Transverse colon (tissue), 4 donors: ENCODE measurements around the gene EME1. TPM values are rescaled to one million over a fixed set of nuclear protein-coding genes. Genes with fewer than 3 reads are reported as not detected.

Source experiments
- DNase-seq: peaks from one replicate; pipeline ENCODE4 v3.0.0-alpha.2; 2019
- H3K27ac ChIP-seq, 4 donors: fragments of 200-600 bp; sonication (generic); 2 replicates each; pipeline ENCODE4 v1.5.1; 2016 to 2018; ENCODE audit warnings: inconsistent platforms in 4 of 4
- H3K27me3 ChIP-seq: fragments of 200-600 bp; sonication (generic); 2 replicates; pipeline ENCODE4 v1.5.1; 2017; ENCODE audit warnings: inconsistent platforms
- H3K36me3 ChIP-seq, 4 donors: fragments of 200-600 bp; sonication (generic); 2 replicates each; pipeline ENCODE4 v1.5.1; 2017 to 2019; ENCODE audit warnings: inconsistent platforms in 4 of 4
- H3K4me1 ChIP-seq, 4 donors: fragments of 200-600 bp; sonication (generic); 2 replicates each; pipeline ENCODE4 v1.5.1; 2017 to 2020; ENCODE audit warnings: inconsistent platforms in 4 of 4
- H3K4me3 ChIP-seq, 4 donors: fragments of 200-600 bp; sonication (generic); 1 replicate in 1 of 4; 2 replicates in 3 of 4; pipeline versions ENCODE4 v1.5.1 to v1.6.1; 2017 to 2019; ENCODE audit warnings: inconsistent platforms in 4 of 4
- H3K9me3 ChIP-seq, 2 donors: fragments of 200-600 bp; sonication (generic); 2 replicates each; pipeline ENCODE4 v1.5.1; 2017 to 2019; ENCODE audit warnings: inconsistent platforms in 2 of 2
- CTCF ChIP-seq, 5 experiments: fragments of 200-600 bp in 3 of 5; fragments of 450-650 bp in 2 of 5; sonication (generic) in 3 of 5; IDR thresholded peaks; 1 replicate in 2 of 5; 2 replicates in 3 of 5; pipeline ENCODE4 v1.5.1; 2016 to 2017; ENCODE audit warnings: antibody characterized with exemption in 5 of 5, inconsistent platforms in 3 of 5, mild to moderate bottlenecking in 2 of 5, moderate library complexity in 1 of 5
- EP300 ChIP-seq: sonication (generic); formaldehyde crosslinking; IDR thresholded peaks from one replicate; pipeline ENCODE4 v1.6.1; 2017; ENCODE audit warnings: antibody characterized with exemption, low read depth
- POLR2A ChIP-seq: fragments of 450-650 bp; IDR thresholded peaks from one replicate; pipeline ENCODE4 v1.6.1; 2016; ENCODE audit warnings: antibody characterized with exemption, mild to moderate bottlenecking, moderate library complexity
- POLR2AphosphoS5 ChIP-seq, 3 donors: sonication (generic); formaldehyde crosslinking; IDR thresholded peaks; one replicate each; pipeline ENCODE4 v1.6.1; 2016; ENCODE audit warnings: antibody characterized with exemption in 3 of 3
- WGBS, 2 donors: methylation state at CpG; one replicate each; pipeline ENCODE4 v1.1.5; 2018; ENCODE audit warnings: low coverage in 1 of 2; 5-methylcytosine and 5-hydroxymethylcytosine counted together
- in situ Hi-C, 4 donors: fragments of 200-750 bp; cut with MboI; loops; one replicate each; pipeline versions ENCODE4 v1.15.0 to v1.15.1; 2017; ENCODE audit warnings: low sequenced_read_pairs in 3 of 4, low pct_ligation_motif_present in 1 of 4, low pct_unique_long_range_greater_than_20kb in 1 of 4
- intact Hi-C: fragments of 100-400 bp; cut with DNase I; formaldehyde crosslinking; loops from one replicate; pipeline ENCODE4 v1.15.1; 2023; ENCODE audit warnings: low total_unique reads
- total RNA-seq, 4 donors: library from RNA; depleted of rRNA; stranded (reverse); fragments of >200 nt; gene quantifications; one replicate each; pipeline ENCODE4 v1.1.0, GENCODE V29; 2016

EME1 gene
- total RNA-seq, 4 donors from 2014 or later: 1.4 to 1.6 TPM; not detected in 2

GRCh38 chr17:50348522-50349242, 24.3 kb upstream of the EME1 start:
- 72 to 84% methylated on average over 2 to 7 of the region's 7 CpGs for WGBS, 2 donors
- H3K27ac ChIP-seq: no peak overlapping the region
- intact Hi-C loops (no loop called here), in situ Hi-C loops (no loop called here)
- DNase-seq: no peak
- H3K4me3 ChIP-seq: no peak overlapping the region
- peaks cover 0 to 3% (median 0%) of the 10 kb centered on the region in 4 donors for H3K36me3 ChIP-seq
- TF ChIP-seq POLR2A: no peak
- TF ChIP-seq CTCF (IDR thresholded peaks at IDR 0.05): no peak
- no peak for TF ChIP-seq EP300
- H3K4me1 ChIP-seq: peaks cover 4 to 33% (median 28%) of the 10 kb centered on the region in 4 donors
- H3K9me3 ChIP-seq: no peaks in the 10 kb centered on the region
- H3K27me3 ChIP-seq: no peaks in the 10 kb centered on the region

GRCh38 chr17:50349243-50349600, 23.8 kb upstream of the EME1 start:
- DNase-seq: no peak
- Histone ChIP-seq H3K4me3 (no peak overlapping the region), H3K27me3 (no peaks in the 10 kb centered on the region), H3K9me3 (no peaks in the 10 kb centered on the region), H3K4me1 (peaks cover 4 to 33% (median 28%) of the 10 kb centered on the region in 4 donors), H3K27ac (no peak overlapping the region), H3K36me3 (peaks cover 0 to 6% (median 0%) of the 10 kb centered on the region in 4 donors)
- in situ Hi-C loops (no loop called here), intact Hi-C loops (no loop called here)
- no peak for TF ChIP-seq POLR2A
- TF ChIP-seq EP300: no peak
- TF ChIP-seq CTCF (IDR thresholded peaks at IDR 0.05): no peak
- TF ChIP-seq POLR2AphosphoS5 (IDR thresholded peaks at IDR 0.05): no peak
- WGBS, 2 donors: 92 to 98% methylated on average over 5 of the region's 5 CpGs

GRCh38 chr17:50350733-50351132, 22.3 kb upstream of the EME1 start:
- Histone ChIP-seq H3K27me3 (no peaks in the 10 kb centered on the region), H3K9me3 (no peaks in the 10 kb centered on the region), H3K4me3 (no peak overlapping the region), H3K36me3 (peaks cover 0 to 7% (median 3%) of the 10 kb centered on the region in 4 donors), H3K4me1 (peaks cover 4 to 19% (median 16%) of the 10 kb centered on the region in 4 donors), H3K27ac (no peak overlapping the region)
- in situ Hi-C loops (no loop called here), intact Hi-C loops (no loop called here)
- WGBS, 2 donors: 83 to 89% methylated on average over 2 of the region's 2 CpGs
- no peak for DNase-seq
- TF ChIP-seq CTCF (IDR thresholded peaks at IDR 0.05) (no peak), POLR2A (no peak), POLR2AphosphoS5 (IDR thresholded peaks at IDR 0.05) (no peak), EP300 (no peak)

GRCh38 chr17:50352072-50352692, 20.8 kb upstream of the EME1 start:
- H3K9me3 ChIP-seq: no peaks in the 10 kb centered on the region
- no peak overlapping the region for H3K27ac ChIP-seq
- 80% methylated on average over 1 to 6 of the region's 6 CpGs for WGBS, 2 donors
- peaks cover 0 to 20% (median 9%) of the 10 kb centered on the region in 4 donors for H3K36me3 ChIP-seq
- no peaks in the 10 kb centered on the region for H3K27me3 ChIP-seq
- intact Hi-C loops (no loop called here), in situ Hi-C loops (no loop called here)
- H3K4me3 ChIP-seq: no peak overlapping the region
- no peak for DNase-seq
- TF ChIP-seq CTCF (IDR thresholded peaks at IDR 0.05): no peak
- TF ChIP-seq POLR2AphosphoS5 (IDR thresholded peaks at IDR 0.05): no peak
- TF ChIP-seq POLR2A: no peak
- TF ChIP-seq EP300: no peak
- peaks cover 4 to 14% (median 11%) of the 10 kb centered on the region in 4 donors for H3K4me1 ChIP-seq
